Ishikawa (cell line): ENCODE measurements around the gene MRGPRD.

ENCODE experiments used
- EP300 ChIP-seq: IDR thresholded peaks from 2 replicates; pipeline ENCODE4 v1.6.1; 2012; ENCODE audit warnings: borderline replicate concordance
- TCF12 ChIP-seq: IDR thresholded peaks from 2 replicates; pipeline ENCODE4 v1.6.1; 2012; ENCODE audit warnings: low read depth
- YY1 ChIP-seq: IDR thresholded peaks from 2 replicates; pipeline ENCODE4 v1.6.1; 2012; ENCODE audit warnings: low read depth

- TF ChIP-seq TCF12 (no peak), EP300 (no peak), YY1 (no peak)
Measured at GRCh38 chr11:68978931-68979594, 1.7 kb downstream of the MRGPRD start.
